ENCODE data around the gene PIKFYVE. TPM values are rescaled to one million over a fixed set of nuclear protein-coding genes. Genes with fewer than 3 reads are reported as not detected.

Gene PIKFYVE
- total and polyA plus RNA-seq, 10 of the 15 experiments (the other 5 are each of a cell fraction or from before 2014, with no cell fraction given), result 5.2 to 41.7 (median 19.6) TPM

DNA sequence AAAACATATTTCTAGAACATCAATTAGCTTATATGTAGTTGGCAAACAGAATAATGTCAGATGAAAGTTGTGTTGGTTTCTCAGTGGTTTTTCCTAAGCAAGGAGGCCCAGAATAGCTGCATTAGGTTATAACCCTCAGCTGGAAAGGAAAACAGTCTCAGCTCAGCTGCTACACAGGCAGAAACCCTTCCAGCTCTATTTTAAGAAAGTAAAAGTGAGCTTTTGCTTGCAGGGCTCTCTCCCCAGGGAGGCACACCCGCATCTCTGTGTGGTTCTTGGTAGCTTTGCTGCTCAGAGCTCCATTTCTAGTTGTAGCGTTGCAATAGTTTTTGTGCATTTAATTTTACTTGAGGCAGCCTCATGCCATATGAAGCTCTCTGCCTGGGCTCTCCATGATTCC is 54.6 kb downstream of the PIKFYVE start (continued):
- TF ChIP-seq ETV6 (conservative IDR thresholded peaks at IDR 0.05 in 1 of 2, IDR thresholded peaks at IDR 0.05 in 1 of 2; ENCODE audit: borderline replicate concordance in 1 of 2, low read depth in 1 of 2) (peak in 1 of 2 experiments; percentile 24; a peak in 1 of 4 replicates), EED (IDR thresholded peaks at IDR 0.05; ENCODE audit: low read depth) (peak; percentile 70), POLR2AphosphoS2 (IDR thresholded peaks at IDR 0.05; ENCODE audit: low read depth, low read length) (no peak)

DNA sequence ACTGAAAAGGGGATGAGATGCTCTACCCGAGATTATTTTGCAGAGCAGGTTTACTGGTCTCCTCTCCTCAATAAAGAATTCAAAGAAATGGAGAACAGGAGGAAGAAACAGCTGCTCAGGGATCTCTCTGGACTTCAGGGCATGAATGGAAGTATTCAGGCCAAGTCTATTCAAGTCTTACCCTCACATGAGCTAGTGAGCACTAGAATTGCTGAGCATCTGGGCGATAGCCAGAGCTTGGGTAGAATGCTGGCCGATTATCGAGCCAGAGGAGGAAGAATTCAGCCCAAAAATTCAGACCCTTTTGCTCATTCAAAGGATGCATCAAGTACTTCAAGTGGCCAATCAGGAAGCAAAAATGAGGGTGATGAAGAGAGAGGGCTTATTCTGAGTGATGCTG is 60.0 kb downstream of the PIKFYVE start:
- RAD21 ChIA-PET (ENCODE audit: unreplicated experiment), result interaction anchor here (0.9 kb wide), 1 partner anchor 13 kb away, joined by 3 read pairs; no protein-coding TSS in a partner anchor
- Histone ChIP-seq H3K27ac (ENCODE audit: control insufficient read depth, insufficient read depth) (no peak overlapping the region), H3K4me3 (no peak overlapping the region), H3K79me2 (ENCODE audit: control insufficient read depth, insufficient read depth, low read length) (no peaks in the 10 kb centered on the region), H3K36me3 (ENCODE audit: control insufficient read depth in 2 of 2, insufficient read depth in 2 of 2, low read length in 1 of 2) (peaks cover 9 to 11% of the 10 kb centered on the region in 2 experiments; a peak in 3 of 4 replicates), H3K27me3 (replicated peaks in 1 of 2; ENCODE audit: control insufficient read depth in 2 of 2, insufficient read depth in 2 of 2, low read length in 1 of 2) (no peaks in the 10 kb centered on the region), H2AFZ (ENCODE audit: control insufficient read depth, low read depth, low read length) (no peak overlapping the region), H3K4me1 (ENCODE audit: control insufficient read depth, insufficient read depth, low read length) (no peaks in the 10 kb centered on the region), H3K9ac (ENCODE audit: control insufficient read depth, insufficient read depth, low read length) (no peak overlapping the region), H4K20me1 (ENCODE audit: control insufficient read depth, insufficient read depth) (no peaks in the 10 kb centered on the region), H3K9me3 (replicated peaks; ENCODE audit: control insufficient read depth, insufficient read depth, low read length) (no peaks in the 10 kb centered on the region), H3K4me2 (ENCODE audit: control insufficient read depth, insufficient read depth) (no peak overlapping the region)
- no peak for TF ChIP-seq JUNB (IDR thresholded peaks at IDR 0.05)
- TF ChIP-seq, protein P1, sequence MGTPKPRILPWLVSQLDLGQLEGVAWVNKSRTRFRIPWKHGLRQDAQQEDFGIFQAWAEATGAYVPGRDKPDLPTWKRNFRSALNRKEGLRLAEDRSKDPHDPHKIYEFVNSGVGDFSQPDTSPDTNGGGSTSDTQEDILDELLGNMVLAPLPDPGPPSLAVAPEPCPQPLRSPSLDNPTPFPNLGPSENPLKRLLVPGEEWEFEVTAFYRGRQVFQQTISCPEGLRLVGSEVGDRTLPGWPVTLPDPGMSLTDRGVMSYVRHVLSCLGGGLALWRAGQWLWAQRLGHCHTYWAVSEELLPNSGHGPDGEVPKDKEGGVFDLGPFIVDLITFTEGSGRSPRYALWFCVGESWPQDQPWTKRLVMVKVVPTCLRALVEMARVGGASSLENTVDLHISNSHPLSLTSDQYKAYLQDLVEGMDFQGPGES (IDR thresholded peaks at IDR 0.05), result no peak
- TF ChIP-seq ZNF217 (IDR thresholded peaks at IDR 0.05), result no peak
- no peak for TF ChIP-seq YY1 (IDR thresholded peaks at IDR 0.05; ENCODE audit: low read depth, low read length)
- no peak for TF ChIP-seq SREBF1 (IDR thresholded peaks at IDR 0.05; ENCODE audit: low read length)
- no peak for TF ChIP-seq RB1 (IDR thresholded peaks at IDR 0.05; ENCODE audit: borderline replicate concordance)
- no peak for TF ChIP-seq TCF3 (IDR thresholded peaks at IDR 0.05; ENCODE audit: borderline replicate concordance, insufficient read depth, low read depth, low read length)
- TF ChIP-seq HDAC2 (IDR thresholded peaks at IDR 0.05), result no peak
- no peak for TF ChIP-seq SMAD1 (IDR thresholded peaks at IDR 0.05; ENCODE audit: low read depth, partially characterized antibody)
- TF ChIP-seq HDGF (IDR thresholded peaks at IDR 0.05), result no peak
- TF ChIP-seq MEF2A (IDR thresholded peaks at IDR 0.05; ENCODE audit: insufficient read depth, low read depth, low read length), result no peak
- SMC1A ChIA-PET (ENCODE audit: uncharacterized antibody, unreplicated experiment), result interaction anchor here (0.8 to 3.1 kb wide), 11 partner anchors 11 to 151 kb away, joined by 3 to 10 read pairs (median 4); partner anchors contain the start of gene PIKFYVE
- 94% methylated on average over 4 of the region's 4 CpGs for WGBS (ENCODE audit: insufficient coverage, insufficient replicate concordance, low lambda C conversion rate, missing lambda C conversion rate)
- intact Hi-C loops (cut with micrococcal nuclease; ENCODE audit: unreplicated experiment), result loop anchor here (2.0 kb wide), 1 partner anchor 15 kb away; no protein-coding TSS in a partner anchor
- FAIRE-seq, result no peak
- POLR2A ChIA-PET, result interaction anchor here (1.0 to 1.1 kb wide), 2 partner anchors 9 to 12 kb away, joined by 3 read pairs; no protein-coding TSS in a partner anchor
- ATAC-seq, result no peak; the same call in 2 of the 3 replicates
- BruUV-seq (replicated peaks), result no TSS peak
- in situ Hi-C loops (cut with MboI), result no loop called here
- no peak for DNase-seq (ENCODE audit: low read depth, low spot score)
- CTCF ChIA-PET, result interaction anchor here (2.1 kb wide), 1 partner anchor 11 kb away, joined by 9 read pairs; no protein-coding TSS in a partner anchor

All from GM12878 (cell line).